Endothelial cell of umbilical vein (primary cell): ENCODE measurements around the gene PDE8B. TPM values are rescaled to one million over a fixed set of nuclear protein-coding genes. Genes with fewer than 3 reads are reported as not detected.

Experiments
- BruUV-seq: library from RNA; stranded (reverse); fragments of 400-500 nt; replicated peaks from 2 replicates; lab custom pipeline; 2021; lab: Mats Ljungman, UMichigan
- CTCF ChIA-PET: fragments of 300-600, 350-600 bp; sonication (Branson Sonifier 250); formaldehyde crosslinking; loops from one replicate; lab custom pipeline; 2021; ENCODE audit warnings: antibody characterized with exemption, inconsistent platforms; lab: Charles Lee
- POLR2A ChIA-PET: fragments of 300-600, 350-600 bp; sonication (Branson Sonifier 250); formaldehyde crosslinking; loops from one replicate; lab custom pipeline; 2021; ENCODE audit warnings: antibody characterized with exemption, inconsistent platforms; lab: Charles Lee
- DNase-seq: peaks from one replicate; pipeline ENCODE4 v3.0.0-alpha.2; 2011; ENCODE audit warnings: low read depth, low spot score
- FAIRE-seq: peaks from 2 replicates; lab custom pipeline; 2011; peaks lifted over from hg19 to GRCh38; lab: Jason Lieb, UNC
- H2AFZ ChIP-seq: 2 replicates; pipeline ENCODE4 v1.6.0; 2012; ENCODE audit warnings: low read depth, low read length, control low read depth, inconsistent platforms
- H3K27ac ChIP-seq: 2 replicates; pipeline ENCODE4 v1.5.1; 2011; ENCODE audit warnings: low read depth, mild to moderate bottlenecking, control low read depth, low read length, moderate library complexity; ENCODE audit not compliant: insufficient read depth
- H3K27me3 ChIP-seq, 2 experiments: 2 replicates each; pipeline versions ENCODE4 v1.6.0 to v1.6.1; 2011; ENCODE audit warnings: low read length in 2 of 2, mixed read lengths in 1 of 2; ENCODE audit not compliant: control insufficient read depth in 2 of 2, insufficient read depth in 2 of 2
- H3K36me3 ChIP-seq, 2 experiments: 2 replicates in 1 of 2; 3 replicates in 1 of 2; pipeline ENCODE4 v1.5.1; 2011; ENCODE audit warnings: low read length in 2 of 2, mild to moderate bottlenecking in 1 of 2, moderate library complexity in 1 of 2; ENCODE audit not compliant: control insufficient read depth in 2 of 2, insufficient read depth in 2 of 2; ENCODE audit errors: extremely low read depth in 1 of 2
- H3K4me1 ChIP-seq: 3 replicates; pipeline ENCODE4 v1.5.1; 2011; ENCODE audit warnings: mild to moderate bottlenecking, low read length; ENCODE audit not compliant: control insufficient read depth, insufficient read depth; ENCODE audit errors: extremely low read depth
- H3K4me2 ChIP-seq: 2 replicates; pipeline ENCODE4 v1.6.1; 2011; ENCODE audit warnings: low read length, control low read depth, mixed read lengths; ENCODE audit not compliant: insufficient read depth
- H3K4me3 ChIP-seq, 3 experiments: fragments of 200-600 bp in 1 of 3; sonication (generic), shearing (Covaris generic) in 1 of 3; replicated peaks in 1 of 3; 2 replicates each; pipeline ENCODE4 v1.5.1; 2011 to 2016; ENCODE audit warnings: control low read depth in 3 of 3, low read length in 3 of 3, mild to moderate bottlenecking in 2 of 3, inconsistent platforms in 1 of 3, low read depth in 1 of 3, moderate library complexity in 1 of 3; ENCODE audit not compliant: insufficient read depth in 1 of 3
- H3K79me2 ChIP-seq: 2 replicates; pipeline ENCODE4 v1.6.0; 2012; ENCODE audit warnings: low read length, inconsistent platforms; ENCODE audit not compliant: control insufficient read depth, insufficient read depth
- H3K9ac ChIP-seq: replicated peaks from 2 replicates; pipeline ENCODE3; 2011; ENCODE audit warnings: low read length, control low read depth; ENCODE audit not compliant: insufficient read depth; ENCODE audit errors: extremely low read depth
- H3K9me1 ChIP-seq: replicated peaks from 3 replicates; pipeline ENCODE4 v1.6.0; 2011; ENCODE audit warnings: mild to moderate bottlenecking, low read length; ENCODE audit not compliant: control insufficient read depth, insufficient read depth; ENCODE audit errors: extremely low read depth
- H3K9me3 ChIP-seq: replicated peaks from 2 replicates; pipeline ENCODE4 v1.5.1; 2012; ENCODE audit warnings: low read length, inconsistent platforms; ENCODE audit not compliant: control insufficient read depth, insufficient read depth
- H4K20me1 ChIP-seq: replicated peaks from 2 replicates; pipeline ENCODE3; 2011; ENCODE audit warnings: mild to moderate bottlenecking, low read length; ENCODE audit not compliant: control insufficient read depth, insufficient read depth; ENCODE audit errors: extremely low read depth
- CTCF ChIP-seq, 2 donors: IDR thresholded peaks; 1 replicate in 1 of 2; 2 replicates in 1 of 2; pipeline ENCODE4 v1.5.1; 2011; ENCODE audit warnings: low read length in 2 of 2, mild to moderate bottlenecking in 2 of 2, moderate library complexity in 2 of 2, control low read depth in 1 of 2, inconsistent platforms in 1 of 2, low read depth in 1 of 2; ENCODE audit not compliant: insufficient read depth in 1 of 2; ENCODE audit errors: extremely low read depth in 1 of 2
- EZH2 ChIP-seq: IDR thresholded peaks from 2 replicates; pipeline ENCODE4 v1.6.1; 2012; ENCODE audit warnings: borderline replicate concordance, low read depth, mild to moderate bottlenecking, moderate library complexity, low read length, inconsistent platforms; ENCODE audit not compliant: severe bottlenecking
- FOS ChIP-seq: IDR thresholded peaks from 2 replicates; pipeline ENCODE4 v1.6.1; 2011; ENCODE audit warnings: mild to moderate bottlenecking, low read length, moderate library complexity, borderline replicate concordance; ENCODE audit not compliant: insufficient read depth
- GATA2 ChIP-seq: IDR thresholded peaks from 2 replicates; pipeline ENCODE4 v1.7.0; 2011; ENCODE audit warnings: low read depth, mild to moderate bottlenecking, moderate library complexity, mixed read lengths, low read length; ENCODE audit not compliant: insufficient read length, insufficient read depth
- JUN ChIP-seq: IDR thresholded peaks from 2 replicates; pipeline ENCODE4 v1.6.1; 2011; ENCODE audit warnings: borderline replicate concordance, low read depth; ENCODE audit not compliant: insufficient read length, insufficient read depth
- MAX ChIP-seq: IDR thresholded peaks from 2 replicates; pipeline ENCODE4 v1.6.1; 2011; ENCODE audit not compliant: insufficient read depth, insufficient read length
- MYC ChIP-seq: IDR thresholded peaks from one replicate; pipeline ENCODE4 v1.6.1; 2011; ENCODE audit warnings: mild to moderate bottlenecking, low read depth, low read length
- POLR2A ChIP-seq: IDR thresholded peaks from 2 replicates; pipeline ENCODE4 v1.6.1; 2012; ENCODE audit warnings: low read depth, mild to moderate bottlenecking, control low read depth, low read length
- POLR2AphosphoS5 ChIP-seq: IDR thresholded peaks from 2 replicates; pipeline ENCODE4 v1.6.1; 2012; ENCODE audit warnings: low read depth, mild to moderate bottlenecking, control low read depth, low read length, moderate library complexity; ENCODE audit not compliant: insufficient read depth
- dilution Hi-C: fragments of 300-500 bp; cut with MboI; formaldehyde crosslinking; loops from one replicate; pipeline ENCODE4 v1.15.0; 2019; ENCODE audit warnings: low sequenced_read_pairs; ENCODE audit not compliant: extremely low pct_ligation_motif_present
- intact Hi-C: fragments of 100-400 bp; cut with micrococcal nuclease; formaldehyde crosslinking; loops from one replicate; pipeline ENCODE4 v1.10.0; 2022
- polyA plus RNA-seq, 4 experiments: library from polyadenylated mRNA; depleted of rRNA in 3 of 4; stranded (reverse) in 3 of 4; unstranded in 1 of 4; fragments of >200 nt; gene quantifications; 2 replicates each; pipeline versions ENCODE4 v1.2.1 to v1.2.3, GENCODE V29; 2011 to 2012; ENCODE audit warnings: missing spikeins in 1 of 4
- total RNA-seq: library from RNA; stranded (reverse); gene quantifications from 2 replicates; pipeline ENCODE4 v1.2.3, GENCODE V29; 2021

PDE8B gene
- total and polyA plus RNA-seq, 2 donors (not counting 3 experiments of a cell fraction or from before 2014, with no cell fraction given) = not detected

- Histone ChIP-seq H2AFZ (no peak overlapping the region), H3K4me2 (no peak overlapping the region), H3K79me2 (no peaks in the 10 kb centered on the region), H3K27ac (no peak overlapping the region), H3K4me3 (no peak overlapping the region), H3K9me1 (no peaks in the 10 kb centered on the region), H3K4me1 (no peaks in the 10 kb centered on the region), H3K9ac (no peak overlapping the region), H4K20me1 (no peaks in the 10 kb centered on the region), H3K9me3 (no peaks in the 10 kb centered on the region), H3K27me3 (no peaks in the 10 kb centered on the region), H3K36me3 (no peaks in the 10 kb centered on the region)
- CTCF ChIA-PET = no interaction called here
- DNase-seq (no peak), FAIRE-seq (no peak)
- POLR2A ChIA-PET = no interaction called here
- intact Hi-C loops (no loop called here), dilution Hi-C loops (no loop called here)
- TF ChIP-seq FOS = no peak
- TF ChIP-seq EZH2 = no peak
- TF ChIP-seq GATA2 = no peak
- TF ChIP-seq POLR2AphosphoS5 = no peak
- TF ChIP-seq JUN = no peak
- no peak for TF ChIP-seq MYC
- no peak for TF ChIP-seq MAX
- TF ChIP-seq POLR2A = no peak
- no peak for TF ChIP-seq CTCF (IDR thresholded peaks at IDR 0.05; ENCODE audit: extremely low read depth in 1 of 2, insufficient read depth in 1 of 2, low read depth in 1 of 2, low read length in 2 of 2)
- BruUV-seq = no TSS peak
These were observed 220.8 kb downstream of the PDE8B start for GRCh38 chr5:77431286-77431685.
